GM21447 (cell line): ENCODE results near the gene ATP9B.
"Not testable (repeated sequence)": the region's sequence is repeated elsewhere in the genome, so short reads cannot be mapped to it uniquely, and the experiment has no call there.

ENCODE experiments used
- ATAC-seq: cut with Tn5 transposase; IDR thresholded peaks from one replicate; pipeline ENCODE4 v1.9.1; 2021; ENCODE audit not compliant: unreplicated experiment

Gene ATP9B

GRCh38 chr18:79224381-79224780, 155.2 kb downstream of the ATP9B start:
- ATAC-seq, result no peak

DNA sequence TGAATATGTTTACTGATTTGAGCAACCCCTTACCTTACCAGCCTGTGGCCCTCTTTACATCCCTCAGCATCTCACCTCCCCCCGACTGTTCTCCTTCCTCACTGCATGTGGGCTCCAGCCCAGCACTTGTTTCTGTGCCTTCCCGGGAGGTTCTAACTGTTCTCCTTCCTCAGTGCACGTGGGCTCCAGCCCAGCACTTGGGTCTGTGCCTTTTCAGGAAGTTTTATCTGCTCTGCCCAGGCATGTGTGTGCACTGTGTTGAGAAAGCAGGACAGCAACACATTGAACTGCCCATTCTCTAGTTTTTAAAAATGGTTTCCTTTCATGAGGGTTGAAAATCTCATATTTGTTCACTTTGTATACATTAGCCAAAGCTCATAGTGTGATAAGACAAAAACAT, 158.4 kb downstream of the ATP9B start:
- ATAC-seq, result no peak

GRCh38 chr18:79229431-79229830, 160.2 kb downstream of the ATP9B start:
- ATAC-seq, result no peak

DNA sequence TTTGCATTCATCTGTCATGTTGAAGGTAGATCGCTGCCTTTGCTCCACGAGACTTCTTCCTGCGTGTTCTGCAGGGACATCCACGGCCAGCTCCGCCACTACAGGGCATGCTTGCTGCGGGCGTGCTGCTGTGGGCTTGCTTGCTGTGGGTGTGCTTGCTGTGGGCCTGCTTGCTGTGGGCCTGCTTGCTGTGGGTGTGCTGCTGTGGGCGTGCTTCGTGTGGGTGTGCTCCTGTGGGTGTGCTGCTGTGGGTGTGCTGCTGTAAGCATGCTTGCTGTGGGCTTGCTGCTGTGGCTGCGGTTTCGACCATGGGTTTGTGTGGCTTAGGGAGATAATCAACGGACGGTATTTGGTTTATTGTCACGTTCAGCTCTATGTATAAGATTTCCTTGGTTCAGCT, 165.2 kb downstream of the ATP9B start:
- ATAC-seq, result no peak

- ATAC-seq, result no peak
Observed at GRCh38 chr18:79239631-79240030, 170.4 kb downstream of the ATP9B start.

GRCh38 chr18:79241755-79242154, 172.6 kb downstream of the ATP9B start:
- ATAC-seq, result no peak

DNA sequence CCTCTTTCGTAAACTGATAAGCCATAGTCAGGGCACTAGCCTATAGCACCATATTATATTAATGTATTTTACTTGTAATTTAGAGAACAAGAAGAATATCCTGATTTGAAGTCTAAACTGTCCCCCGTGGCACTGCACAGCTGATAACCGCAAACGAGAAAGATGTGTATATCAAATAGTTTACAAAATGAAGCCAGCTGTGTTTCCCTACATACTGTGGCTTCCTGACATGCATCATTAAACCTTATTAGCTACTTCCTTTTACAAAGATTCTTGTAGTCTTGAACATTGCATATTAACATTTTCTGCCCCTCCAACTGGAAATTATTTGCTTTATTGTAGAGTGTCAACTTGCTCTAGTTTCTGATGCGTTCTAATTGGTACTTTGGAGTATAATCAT, 173.1 kb downstream of the ATP9B start:
- ATAC-seq, result no peak

DNA sequence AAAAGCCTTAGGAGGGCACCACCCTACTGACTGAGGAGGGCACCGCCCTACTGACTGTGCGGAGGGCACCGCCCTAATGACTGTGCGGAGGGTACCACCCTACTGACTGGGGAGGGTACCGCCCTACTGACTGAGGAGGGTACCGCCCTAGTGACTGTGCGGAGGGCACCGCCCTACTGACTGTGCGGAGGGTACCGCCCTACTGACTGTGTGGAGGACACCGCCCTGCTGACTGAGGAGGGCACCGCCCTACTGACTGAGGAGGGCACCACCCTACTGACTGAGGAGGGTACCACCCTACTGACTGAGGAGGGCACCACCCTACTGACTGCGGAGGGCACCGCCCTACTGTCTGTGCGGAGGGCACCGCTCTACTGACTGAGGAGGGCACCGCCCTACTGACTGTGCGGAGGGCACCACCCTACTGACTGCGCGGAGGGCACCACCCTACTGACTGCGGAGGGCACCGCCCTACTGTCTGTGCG, 176.4 kb downstream of the ATP9B start:
- ATAC-seq, result no peak

DNA sequence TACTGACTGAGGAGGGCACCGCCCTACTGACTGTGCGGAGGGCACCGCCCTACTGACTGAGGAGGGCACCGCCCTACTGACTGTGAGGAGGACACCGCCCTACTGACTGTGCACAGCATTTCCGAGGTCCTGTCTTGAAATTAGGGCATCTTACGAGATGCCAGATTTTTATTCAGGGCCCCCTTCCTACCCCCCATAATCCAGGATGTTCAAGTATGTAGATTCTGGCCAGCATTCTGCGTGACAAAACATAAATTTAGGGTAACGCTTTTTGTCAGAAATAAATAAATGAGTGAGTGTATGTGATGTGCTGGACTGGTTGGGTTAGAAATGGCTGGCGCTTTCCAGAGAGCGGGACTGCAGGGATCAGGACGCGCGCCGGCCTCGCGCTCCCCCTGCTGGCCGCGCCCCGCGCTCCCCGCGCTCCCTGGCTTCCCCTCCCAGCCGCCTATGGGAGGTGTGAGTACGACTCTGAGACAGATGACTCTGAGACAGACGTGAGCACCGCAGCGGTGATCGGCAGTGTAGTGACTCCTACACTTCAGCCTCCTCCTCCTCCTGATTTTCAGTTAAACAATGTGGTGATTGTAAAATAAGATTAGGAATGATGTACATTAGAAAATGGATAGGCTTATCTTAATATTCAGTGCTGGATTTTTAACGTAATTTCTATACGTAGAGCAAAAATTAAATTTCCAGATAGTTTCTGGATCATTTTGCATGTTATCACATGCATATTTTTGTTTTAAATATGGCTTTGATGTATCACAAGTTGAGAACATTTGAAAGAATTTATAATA, 177.3 kb downstream of the ATP9B start:
- ATAC-seq, result peak; percentile 93

DNA sequence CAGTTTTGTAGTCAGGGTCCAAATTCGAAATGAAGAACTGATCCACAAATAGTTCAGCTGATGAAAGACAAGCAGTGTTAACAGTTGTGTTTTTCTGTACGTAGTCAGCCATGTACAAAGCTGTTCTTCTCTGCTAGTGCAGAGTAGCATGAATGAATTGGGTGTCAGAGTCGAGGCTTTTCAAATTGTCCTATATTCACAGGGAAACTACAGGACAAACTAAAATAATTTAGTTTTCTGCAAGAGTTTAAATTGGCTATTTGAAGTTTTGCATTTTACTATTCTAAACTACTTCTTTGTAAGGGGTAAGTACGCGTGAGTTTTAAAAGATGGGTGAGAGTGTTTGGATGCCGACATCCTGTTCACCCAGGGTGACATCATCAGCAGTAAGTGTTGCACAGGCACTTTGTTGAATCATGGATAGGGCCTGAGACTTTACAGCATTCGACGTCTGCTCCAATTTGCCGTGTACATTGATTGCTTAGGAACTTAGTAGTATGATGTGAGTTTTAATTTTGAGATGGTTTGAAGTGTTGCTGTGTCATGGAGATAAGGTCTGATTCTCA, 179.4 kb downstream of the ATP9B start:
- no peak for ATAC-seq

GRCh38 chr18:79250301-79250981, 181.2 kb downstream of the ATP9B start:
- ATAC-seq, result no peak

- ATAC-seq, result no peak
Observed at GRCh38 chr18:79251021-79251420, 181.8 kb downstream of the ATP9B start.

DNA sequence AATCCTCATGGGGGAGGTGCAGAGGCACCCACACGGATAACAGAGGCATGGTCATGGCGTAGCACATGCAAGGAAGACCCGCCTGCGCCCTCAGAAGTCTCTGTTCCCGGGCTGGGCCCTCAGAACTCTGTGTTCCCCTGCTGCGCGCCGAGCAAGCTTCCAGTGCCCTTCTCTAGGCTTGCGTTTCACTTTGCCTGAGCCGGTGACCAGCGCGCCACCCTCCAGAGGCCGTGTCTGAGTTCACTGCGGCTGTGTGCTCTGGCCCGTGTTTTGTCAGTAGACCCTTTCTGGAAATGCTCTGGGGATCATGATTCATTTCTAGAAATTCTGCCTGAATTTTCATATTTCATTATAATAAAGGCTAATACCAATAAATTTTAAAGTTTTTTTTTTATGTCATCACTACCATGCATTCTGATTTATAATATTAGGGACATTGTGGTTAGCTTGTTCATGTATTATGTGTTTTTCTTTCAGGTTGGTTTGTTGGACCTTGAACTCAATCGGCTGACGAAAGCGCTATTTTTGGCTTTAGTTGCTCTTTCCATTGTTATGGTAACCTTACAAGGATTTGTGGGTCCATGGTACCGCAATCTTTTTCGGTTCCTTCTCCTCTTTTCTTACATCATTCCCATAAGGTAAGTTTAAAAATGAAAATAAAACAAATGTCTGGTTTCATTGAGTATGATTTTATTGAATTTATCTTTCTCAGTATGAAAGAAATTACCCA, 183.9 kb downstream of the ATP9B start:
- no peak for ATAC-seq

- ATAC-seq, result no peak
Observed at GRCh38 chr18:79257480-79257879, 188.3 kb downstream of the ATP9B start.

- ATAC-seq, result no peak
Observed at GRCh38 chr18:79258447-79258846, 189.3 kb downstream of the ATP9B start.

GRCh38 chr18:79259218-79259617, 190.0 kb downstream of the ATP9B start:
- ATAC-seq, result no peak

GRCh38 chr18:79260023-79260422, 190.8 kb downstream of the ATP9B start:
- ATAC-seq, result no peak

DNA sequence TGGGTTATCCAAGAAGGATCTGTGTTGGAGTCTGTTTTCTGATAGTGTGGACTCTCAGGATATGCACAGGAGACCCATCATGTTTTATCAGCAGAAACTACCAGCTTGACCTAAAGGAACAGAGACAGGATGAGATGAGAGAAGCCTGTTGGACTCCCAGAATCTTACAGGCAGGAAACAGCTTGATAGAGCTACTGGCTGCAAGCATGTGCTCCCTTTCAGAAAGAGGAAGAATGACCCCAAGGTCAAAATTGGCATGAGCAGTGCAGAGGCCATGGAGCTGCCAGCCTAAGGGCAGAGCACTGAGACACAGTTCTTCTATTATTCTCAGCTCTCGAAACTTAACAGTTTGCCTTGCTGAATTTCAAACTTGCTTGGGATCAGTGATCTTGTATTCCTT, 191.3 kb downstream of the ATP9B start:
- no peak for ATAC-seq

DNA sequence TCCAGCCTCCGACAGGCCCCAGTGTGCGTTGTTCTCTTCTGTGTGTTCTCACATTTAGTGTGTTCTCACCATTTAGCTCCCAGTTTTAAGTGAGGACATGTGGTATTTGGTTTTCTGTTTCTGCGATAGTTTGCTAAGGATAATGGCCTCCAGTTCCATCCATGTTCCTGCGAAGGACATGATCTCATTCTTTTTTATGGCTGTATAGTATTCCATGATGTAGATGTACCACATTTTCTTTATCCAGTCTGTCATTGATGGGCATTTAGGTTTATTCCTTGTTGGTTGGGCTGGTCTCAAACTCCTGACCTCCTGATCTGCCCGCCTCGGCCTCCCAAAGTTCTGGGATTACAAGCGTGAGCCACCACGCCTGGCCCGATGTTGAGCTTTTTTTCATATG, 195.9 kb downstream of the ATP9B start:
- not testable (repeated sequence) for ATAC-seq

- ATAC-seq, result not testable (repeated sequence)
Observed at GRCh38 chr18:79271812-79272211, 202.6 kb downstream of the ATP9B start.

DNA sequence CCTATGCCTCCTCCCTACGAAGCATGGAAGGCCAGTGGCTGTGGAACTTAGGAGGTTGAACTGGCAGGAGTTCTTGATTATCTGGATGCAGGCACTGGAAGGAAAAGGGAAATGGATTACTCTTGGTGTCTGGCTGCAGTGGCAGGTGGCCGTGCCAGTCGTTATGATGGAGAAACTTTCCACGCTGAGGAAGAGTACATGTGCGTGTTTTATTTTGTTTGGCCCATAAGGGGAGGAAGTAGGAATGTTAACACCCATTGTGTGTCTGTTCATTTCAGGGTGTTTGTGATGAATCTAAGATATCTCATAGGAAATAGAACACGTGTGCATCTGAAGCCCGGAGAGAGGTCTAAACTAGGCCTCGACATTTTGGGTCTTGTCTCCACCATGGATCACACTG, 203.7 kb downstream of the ATP9B start:
- no peak for ATAC-seq
